ENCODE data around the gene GRIFIN.

DNA sequence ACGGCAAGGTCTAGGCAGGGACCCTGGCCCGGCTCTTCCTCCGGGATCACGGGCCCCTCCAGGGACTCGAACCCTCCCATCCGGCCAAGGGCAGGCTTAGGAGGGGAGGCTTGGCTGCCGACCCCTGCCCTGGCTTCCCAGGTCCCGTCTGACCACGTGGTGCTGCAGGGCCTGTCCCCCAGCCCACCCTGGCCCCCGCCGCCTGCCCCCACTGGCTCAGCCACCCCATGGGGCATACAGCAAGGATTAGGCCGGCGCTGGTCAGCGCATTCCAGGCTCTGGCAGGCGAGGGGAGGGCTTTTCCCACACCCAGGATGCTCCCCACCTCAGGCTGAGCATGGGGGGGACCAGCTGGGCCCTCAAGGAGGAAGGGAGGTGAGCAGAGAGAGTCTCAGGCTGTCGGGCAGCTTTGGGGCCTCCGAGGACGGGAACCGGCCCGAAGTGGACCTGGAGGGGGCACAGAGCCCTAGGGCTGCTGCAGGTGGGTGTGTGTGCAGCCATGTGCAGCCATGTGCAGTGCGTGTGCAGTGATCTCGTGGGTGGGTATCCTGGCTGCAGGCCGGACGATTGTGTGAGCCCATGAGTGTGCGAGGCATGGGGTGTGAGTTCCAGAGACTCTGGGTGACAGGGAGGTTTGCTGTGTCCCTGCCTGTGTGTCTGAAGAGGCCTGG lies 713 bp upstream of the GRIFIN start:
- no peak for TF ChIP-seq EZH2 (IDR thresholded peaks at IDR 0.05; ENCODE audit: low read length)
- TF ChIP-seq, protein P1, sequence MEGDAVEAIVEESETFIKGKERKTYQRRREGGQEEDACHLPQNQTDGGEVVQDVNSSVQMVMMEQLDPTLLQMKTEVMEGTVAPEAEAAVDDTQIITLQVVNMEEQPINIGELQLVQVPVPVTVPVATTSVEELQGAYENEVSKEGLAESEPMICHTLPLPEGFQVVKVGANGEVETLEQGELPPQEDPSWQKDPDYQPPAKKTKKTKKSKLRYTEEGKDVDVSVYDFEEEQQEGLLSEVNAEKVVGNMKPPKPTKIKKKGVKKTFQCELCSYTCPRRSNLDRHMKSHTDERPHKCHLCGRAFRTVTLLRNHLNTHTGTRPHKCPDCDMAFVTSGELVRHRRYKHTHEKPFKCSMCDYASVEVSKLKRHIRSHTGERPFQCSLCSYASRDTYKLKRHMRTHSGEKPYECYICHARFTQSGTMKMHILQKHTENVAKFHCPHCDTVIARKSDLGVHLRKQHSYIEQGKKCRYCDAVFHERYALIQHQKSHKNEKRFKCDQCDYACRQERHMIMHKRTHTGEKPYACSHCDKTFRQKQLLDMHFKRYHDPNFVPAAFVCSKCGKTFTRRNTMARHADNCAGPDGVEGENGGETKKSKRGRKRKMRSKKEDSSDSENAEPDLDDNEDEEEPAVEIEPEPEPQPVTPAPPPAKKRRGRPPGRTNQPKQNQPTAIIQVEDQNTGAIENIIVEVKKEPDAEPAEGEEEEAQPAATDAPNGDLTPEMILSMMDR (optimal IDR thresholded peaks at IDR 0.05 in 1 of 3, IDR thresholded peaks at IDR 0.05 in 1 of 3, conservative IDR thresholded peaks at IDR 0.05 in 1 of 3; ENCODE audit: extremely low read depth in 1 of 3, insufficient read depth in 2 of 3, low read length in 3 of 3): no peak
